ENCODE data around the gene PPP2R2D. TPM values are rescaled to one million over a fixed set of nuclear protein-coding genes. Genes with fewer than 3 reads are reported as not detected.

PPP2R2D gene
- polyA plus RNA-seq, 1 experiment, result 27.2 TPM

GRCh38 chr10:131964298-131964697 is 63.5 kb downstream of the PPP2R2D start:
- CTCF ChIA-PET, result interaction anchor here (0.6 to 0.7 kb wide), 3 partner anchors 15 to 77 kb away, joined by 3 to 9 read pairs (median 5); no protein-coding TSS in a partner anchor
- POLR2A ChIA-PET, result interaction anchor here (0.7 kb wide), 2 partner anchors 17 to 60 kb away, joined by 4 to 8 read pairs; partner anchors contain the start of gene BNIP3
- Histone ChIP-seq H3K27me3 (ENCODE audit: control insufficient read depth, insufficient read depth, low read length) (no peaks in the 10 kb centered on the region), H3K27ac (ENCODE audit: low read depth, low read length) (no peak overlapping the region), H3K4me3 (ENCODE audit: low read depth, low read length) (no peak overlapping the region), H3K9me3 (ENCODE audit: control insufficient read depth, insufficient read depth, low read length) (peaks cover 10% of the 10 kb centered on the region; the same call in 1 of the 2 replicates)
- TF ChIP-seq, protein P1, sequence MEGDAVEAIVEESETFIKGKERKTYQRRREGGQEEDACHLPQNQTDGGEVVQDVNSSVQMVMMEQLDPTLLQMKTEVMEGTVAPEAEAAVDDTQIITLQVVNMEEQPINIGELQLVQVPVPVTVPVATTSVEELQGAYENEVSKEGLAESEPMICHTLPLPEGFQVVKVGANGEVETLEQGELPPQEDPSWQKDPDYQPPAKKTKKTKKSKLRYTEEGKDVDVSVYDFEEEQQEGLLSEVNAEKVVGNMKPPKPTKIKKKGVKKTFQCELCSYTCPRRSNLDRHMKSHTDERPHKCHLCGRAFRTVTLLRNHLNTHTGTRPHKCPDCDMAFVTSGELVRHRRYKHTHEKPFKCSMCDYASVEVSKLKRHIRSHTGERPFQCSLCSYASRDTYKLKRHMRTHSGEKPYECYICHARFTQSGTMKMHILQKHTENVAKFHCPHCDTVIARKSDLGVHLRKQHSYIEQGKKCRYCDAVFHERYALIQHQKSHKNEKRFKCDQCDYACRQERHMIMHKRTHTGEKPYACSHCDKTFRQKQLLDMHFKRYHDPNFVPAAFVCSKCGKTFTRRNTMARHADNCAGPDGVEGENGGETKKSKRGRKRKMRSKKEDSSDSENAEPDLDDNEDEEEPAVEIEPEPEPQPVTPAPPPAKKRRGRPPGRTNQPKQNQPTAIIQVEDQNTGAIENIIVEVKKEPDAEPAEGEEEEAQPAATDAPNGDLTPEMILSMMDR (IDR thresholded peaks at IDR 0.05; ENCODE audit: low read depth, low read length), result no peak
- no peak for DNase-seq (ENCODE audit: low read depth, low spot score)

DNA sequence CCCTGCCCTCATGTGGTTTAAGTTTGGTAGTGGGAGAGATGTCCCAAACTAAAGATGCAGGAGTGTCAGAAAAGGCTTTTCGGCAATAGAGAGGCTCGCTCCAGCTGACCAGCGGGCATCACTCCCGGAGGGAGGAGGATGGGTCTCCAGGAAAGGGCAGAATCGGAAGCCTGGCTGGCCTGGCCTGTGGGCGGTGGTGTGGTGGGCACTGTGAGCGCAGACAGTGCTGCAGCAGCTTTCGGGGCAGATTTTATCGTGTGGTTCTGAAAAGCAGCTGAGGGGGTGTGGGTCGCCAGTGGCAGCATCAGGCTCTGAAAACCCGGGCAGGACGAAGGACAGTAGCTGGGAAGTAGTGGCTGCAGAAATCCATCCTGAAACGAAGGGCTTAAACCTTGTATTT is 68.1 kb downstream of the PPP2R2D start:
- Histone ChIP-seq H3K27me3 (ENCODE audit: control insufficient read depth, insufficient read depth, low read length) (no peaks in the 10 kb centered on the region), H3K27ac (ENCODE audit: low read depth, low read length) (no peak overlapping the region), H3K9me3 (ENCODE audit: control insufficient read depth, insufficient read depth, low read length) (peaks cover 7% of the 10 kb centered on the region; the same call in 1 of the 2 replicates), H3K4me3 (ENCODE audit: low read depth, low read length) (no peak overlapping the region)
- POLR2A ChIA-PET, result no interaction called here
- no peak for DNase-seq (ENCODE audit: low read depth, low spot score)
- TF ChIP-seq, protein P1 (IDR thresholded peaks at IDR 0.05; ENCODE audit: low read depth, low read length), result no peak
- CTCF ChIA-PET, result no interaction called here

DNA sequence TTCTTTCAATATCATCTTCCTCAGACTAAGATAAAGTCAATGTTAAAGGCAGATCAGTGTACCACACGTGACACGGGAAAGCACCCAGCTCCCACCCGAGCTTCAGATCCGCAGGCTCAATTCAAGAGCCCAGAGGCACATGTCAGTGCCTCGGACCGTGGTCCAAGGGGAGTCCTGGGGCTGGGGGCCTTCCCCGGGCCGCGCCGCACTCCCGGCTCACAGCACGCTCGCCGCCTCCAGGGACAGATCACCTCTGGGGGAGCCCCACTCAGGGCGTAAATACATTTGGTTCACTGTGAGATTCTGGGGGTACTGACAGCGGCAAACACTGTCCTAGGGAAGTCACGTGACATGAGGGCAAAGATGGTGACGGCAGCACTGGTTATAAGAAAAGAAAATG is 70.1 kb downstream of the PPP2R2D start:
- CTCF ChIA-PET, result no interaction called here
- no peak for DNase-seq (ENCODE audit: low read depth, low spot score)
- H3K27me3 ChIP-seq (ENCODE audit: control insufficient read depth, insufficient read depth, low read length), result no peaks in the 10 kb centered on the region
- POLR2A ChIA-PET, result no interaction called here
- no peak overlapping the region for H3K4me3 ChIP-seq (ENCODE audit: low read depth, low read length)
- no peak overlapping the region for H3K27ac ChIP-seq (ENCODE audit: low read depth, low read length)
- no peaks in the 10 kb centered on the region; the same call in 1 of the 2 replicates for H3K9me3 ChIP-seq (ENCODE audit: control insufficient read depth, insufficient read depth, low read length)
- TF ChIP-seq, protein P1 (IDR thresholded peaks at IDR 0.05; ENCODE audit: low read depth, low read length), result no peak

- ChIA-PET POLR2A (no interaction called here), CTCF (interaction anchor here (0.6 kb wide), 1 partner anchor 362 kb away, joined by 5 read pairs; no protein-coding TSS in a partner anchor)
- TF ChIP-seq, protein P1 (IDR thresholded peaks at IDR 0.05; ENCODE audit: low read depth, low read length), result no peak
- Histone ChIP-seq H3K4me3 (ENCODE audit: low read depth, low read length) (no peak overlapping the region), H3K27me3 (ENCODE audit: control insufficient read depth, insufficient read depth, low read length) (no peaks in the 10 kb centered on the region), H3K27ac (ENCODE audit: low read depth, low read length) (peak overlapping the region; percentile 39), H3K9me3 (ENCODE audit: control insufficient read depth, insufficient read depth, low read length) (no peaks in the 10 kb centered on the region; the same call in 1 of the 2 replicates)
- no peak for DNase-seq (ENCODE audit: low read depth, low spot score)
These were observed 70.8 kb downstream of the PPP2R2D start for GRCh38 chr10:131971591-131971990.

DNA sequence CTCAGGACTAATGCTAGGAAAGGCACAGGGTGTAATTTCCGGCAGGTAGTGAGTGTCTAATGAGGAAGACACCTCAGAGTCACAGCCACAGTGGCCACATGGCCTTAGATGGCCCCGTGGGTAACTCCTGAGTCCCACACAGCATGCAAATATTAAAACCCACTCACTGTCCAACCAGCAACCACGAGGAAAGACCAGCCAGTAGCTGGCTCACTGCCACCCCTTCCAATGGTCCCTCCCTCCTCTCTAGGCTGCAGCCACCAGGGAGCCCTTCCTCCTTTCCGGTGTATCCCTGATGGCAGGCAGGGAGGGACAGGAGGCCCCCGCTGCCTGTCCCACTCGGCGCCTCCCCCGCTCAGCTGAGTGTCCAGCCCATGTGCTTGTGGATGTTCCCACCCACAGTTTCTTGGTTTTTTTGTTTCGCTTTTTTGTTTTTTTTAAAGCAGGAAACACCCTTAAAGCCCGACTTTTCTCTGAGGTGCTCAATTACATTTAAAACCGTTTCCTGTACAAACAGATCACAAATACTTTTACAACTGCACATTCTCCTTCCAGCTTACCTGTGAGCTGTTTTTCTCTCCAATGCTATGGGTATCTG is 71.8 kb downstream of the PPP2R2D start:
- ChIA-PET POLR2A (no interaction called here), CTCF (interaction anchor here (1.0 to 3.8 kb wide), 2 partner anchors 50 to 87 kb away, joined by 3 to 24 read pairs; no protein-coding TSS in a partner anchor)
- no peak overlapping the region for H3K27ac ChIP-seq (ENCODE audit: low read depth, low read length)
- TF ChIP-seq, protein P1 (IDR thresholded peaks at IDR 0.05; ENCODE audit: low read depth, low read length), result no peak
- DNase-seq (ENCODE audit: low read depth, low spot score), result no peak
- H3K9me3 ChIP-seq (ENCODE audit: control insufficient read depth, insufficient read depth, low read length), result peaks cover 3% of the 10 kb centered on the region
- H3K4me3 ChIP-seq (ENCODE audit: low read depth, low read length), result no peak overlapping the region
- no peaks in the 10 kb centered on the region for H3K27me3 ChIP-seq (ENCODE audit: control insufficient read depth, insufficient read depth, low read length)
